NCI-H2227 (cell line): ENCODE results near the gene TMEM89.

Experiments used
- DNase-seq: peaks from one replicate; lab custom pipeline; 2025; ENCODE audit not compliant: unreplicated experiment; lab: John Stamatoyannopoulos, UW

TMEM89 gene

GRCh38 chr3:48591886-48592518 lies 29.6 kb downstream of the TMEM89 start:
- no peak for DNase-seq

GRCh38 chr3:48591436-48591835 lies 30.1 kb downstream of the TMEM89 start:
- DNase-seq, result no peak

DNA sequence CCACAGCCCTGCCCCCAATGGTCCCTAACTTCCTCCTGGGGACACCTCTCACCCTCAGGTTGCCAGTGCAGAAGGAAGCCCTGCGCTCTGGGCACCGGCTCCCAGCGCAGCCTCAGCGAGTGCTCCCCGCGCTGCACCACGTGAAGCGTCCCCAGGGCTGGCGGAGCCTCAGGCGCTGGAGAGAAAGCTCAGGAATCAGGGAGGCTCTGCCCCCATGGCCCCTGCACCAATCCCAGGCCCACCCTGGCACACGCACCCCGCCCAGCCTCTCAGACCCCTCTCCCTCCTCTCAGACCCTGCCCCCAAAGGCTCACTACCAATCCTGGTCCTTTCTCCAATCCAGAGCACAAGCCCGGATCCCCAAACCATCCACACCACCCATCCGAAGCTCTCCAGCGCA lies 33.3 kb downstream of the TMEM89 start:
- no peak for DNase-seq

DNA sequence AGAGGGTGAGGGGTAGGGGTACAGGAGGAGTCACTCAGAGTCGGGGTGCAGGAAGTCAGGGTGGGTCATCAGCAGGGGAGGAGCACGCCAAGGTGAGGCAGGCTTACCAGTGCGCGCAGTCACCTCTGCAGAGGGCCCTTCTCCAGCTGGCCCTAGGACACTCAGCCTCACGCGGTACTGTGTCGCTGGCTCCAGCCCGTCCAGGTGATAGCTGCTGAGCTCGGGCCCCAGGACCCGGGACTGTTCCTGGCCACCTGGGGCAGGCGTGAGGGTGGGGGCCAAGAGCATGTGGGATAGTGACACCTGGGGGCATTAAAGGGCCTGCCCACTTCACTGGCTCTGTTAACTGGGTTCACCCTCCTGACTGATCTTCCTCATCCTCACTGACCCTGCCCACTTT lies 33.9 kb downstream of the TMEM89 start:
- no peak for DNase-seq

DNA sequence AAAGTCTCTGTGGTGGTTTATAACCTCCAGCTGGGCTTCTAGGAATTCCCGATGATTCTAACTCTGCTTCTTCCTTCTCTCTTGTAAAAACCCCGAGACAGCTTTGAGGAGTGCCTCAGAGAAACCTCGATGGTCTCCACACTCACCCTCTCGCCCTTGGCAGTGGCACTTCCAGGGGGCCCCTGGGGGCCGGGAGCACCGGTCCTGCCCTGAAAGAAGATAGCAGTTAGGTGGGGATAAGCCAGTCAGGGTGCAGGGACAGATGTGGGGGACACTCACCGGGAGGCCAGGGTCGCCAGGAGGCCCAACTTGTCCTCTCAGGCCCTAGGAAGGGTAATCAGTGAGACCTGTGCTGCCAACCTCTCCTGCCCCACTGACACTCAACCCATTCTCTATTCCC lies 36.2 kb downstream of the TMEM89 start:
- DNase-seq, result no peak

- no peak for DNase-seq
These were observed 36.7 kb downstream of the TMEM89 start for GRCh38 chr3:48584836-48585235.

DNA sequence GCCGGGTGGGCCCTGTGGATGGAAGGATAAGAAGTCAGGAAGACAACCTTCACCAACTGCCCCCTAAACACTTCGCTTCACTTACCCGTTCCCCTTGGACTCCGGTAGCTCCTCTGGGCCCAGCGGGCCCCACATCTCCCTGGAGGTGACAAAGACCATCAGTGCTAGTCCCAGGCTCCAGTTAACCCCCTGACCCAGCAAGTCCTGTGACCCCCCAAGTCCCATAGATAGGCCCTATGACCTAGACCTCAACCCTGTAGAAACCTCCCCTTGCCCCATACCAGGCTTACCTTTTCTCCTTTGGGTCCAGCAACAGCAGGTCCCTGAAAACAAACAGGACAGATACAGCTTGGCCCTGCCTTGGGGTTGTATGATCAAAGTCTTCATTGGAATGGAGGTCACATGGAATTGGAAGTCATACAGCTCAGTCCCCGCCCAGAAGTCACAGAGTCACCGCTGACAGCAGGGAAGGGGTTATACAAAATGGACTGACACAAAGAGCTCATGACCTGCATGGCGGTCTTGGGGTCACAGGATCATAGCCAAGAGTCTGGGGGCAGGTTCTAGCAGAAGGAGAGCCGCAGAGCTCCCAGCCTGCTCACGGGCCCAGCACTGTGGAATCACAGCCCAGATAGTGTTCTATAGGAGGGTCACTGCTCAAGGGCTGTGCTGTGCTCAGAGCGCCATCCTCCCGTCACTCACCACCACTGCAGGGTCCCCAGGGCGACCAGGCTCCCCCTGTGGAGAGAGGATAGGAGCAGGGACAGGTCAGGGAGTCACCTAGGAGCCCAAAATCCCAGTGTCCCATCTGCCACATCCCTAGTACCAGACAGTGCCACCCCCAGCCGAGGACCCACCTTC lies 39.7 kb downstream of the TMEM89 start:
- no peak for DNase-seq

DNA sequence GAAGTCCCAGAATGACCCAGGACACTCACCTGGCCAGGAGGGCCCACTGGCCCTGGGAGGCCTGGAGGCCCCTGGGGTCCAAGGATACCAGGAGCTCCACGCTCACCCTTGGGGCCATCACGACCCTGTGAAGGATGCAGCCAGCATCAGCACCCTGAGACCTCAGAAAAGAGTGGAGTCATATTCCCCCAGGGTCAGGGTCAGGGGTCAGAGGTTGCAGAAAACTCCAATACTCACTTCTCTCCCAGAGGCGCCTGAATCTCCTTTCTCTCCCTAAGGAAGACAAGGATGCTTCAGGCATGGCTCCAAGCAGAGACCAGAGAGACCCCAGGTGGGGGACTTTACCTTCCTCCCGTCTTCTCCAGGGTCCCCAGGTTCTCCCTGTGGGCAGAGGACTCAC lies 44.9 kb downstream of the TMEM89 start:
- DNase-seq, result no peak

GRCh38 chr3:48575366-48575765 lies 46.2 kb downstream of the TMEM89 start:
- DNase-seq, result no peak

DNA sequence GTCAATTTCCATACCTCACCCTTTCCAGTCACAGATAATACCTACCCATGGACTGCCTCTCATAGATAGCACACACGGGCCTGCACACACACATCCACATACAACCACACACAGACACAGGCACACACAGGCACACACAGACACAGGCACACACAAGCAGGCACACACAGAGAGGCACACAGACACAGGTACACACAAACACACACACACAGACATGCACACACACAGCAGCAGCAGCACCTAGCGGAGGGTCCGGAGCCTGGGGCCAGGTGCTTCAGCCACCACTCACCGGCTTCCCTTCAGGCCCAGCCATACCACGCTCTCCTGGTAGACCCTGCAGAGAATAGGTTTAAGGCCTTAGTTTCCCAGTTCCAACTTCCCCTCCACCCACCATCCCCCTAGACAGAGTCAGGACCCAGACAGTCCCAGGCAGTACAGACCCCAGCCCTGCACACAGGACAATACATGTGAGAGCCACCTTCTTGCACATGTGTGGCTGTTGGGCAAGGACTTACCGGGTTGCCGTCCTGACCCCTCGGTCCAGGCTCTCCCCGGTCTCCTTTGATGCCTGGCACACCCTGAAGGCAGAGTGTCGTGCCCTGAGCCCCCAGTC lies 47.5 kb downstream of the TMEM89 start:
- no peak for DNase-seq

GRCh38 chr3:48572517-48572916 lies 49.1 kb downstream of the TMEM89 start:
- DNase-seq, result no peak

DNA sequence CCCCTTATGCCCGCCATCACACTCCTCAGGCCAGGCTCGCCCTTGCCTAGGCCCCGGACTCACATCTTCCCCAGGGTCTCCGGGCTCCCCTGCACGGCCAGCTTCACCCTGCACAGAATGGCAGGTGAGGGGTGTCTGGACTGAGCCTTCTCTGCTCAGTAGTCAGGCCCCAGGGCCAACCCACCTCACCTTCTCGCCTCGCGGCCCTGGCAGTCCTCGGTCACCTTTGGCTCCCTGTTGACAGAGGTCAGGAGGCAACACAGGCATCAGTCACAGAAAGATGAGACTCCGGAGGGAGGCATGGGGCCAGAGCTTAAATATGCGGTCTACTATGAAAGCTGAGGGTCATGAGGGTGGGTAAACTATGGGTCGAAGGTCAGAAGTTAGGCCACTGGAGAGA lies 49.6 kb downstream of the TMEM89 start:
- DNase-seq, result no peak
